ENCODE data around the gene TRIM25. TPM values are rescaled to one million over a fixed set of nuclear protein-coding genes. Genes with fewer than 3 reads are reported as not detected.

Gene TRIM25
- total RNA-seq, 1 donor from 2014 or later = 114 TPM

- DNase-seq (ENCODE audit: low spot score) = no peak
These were observed 17.5 kb downstream of the TRIM25 start for GRCh38 chr17:56896217-56896967.

GRCh38 chr17:56894859-56895455 is 18.9 kb downstream of the TRIM25 start:
- DNase-seq (ENCODE audit: low spot score) = no peak

GRCh38 chr17:56893503-56893902 is 20.3 kb downstream of the TRIM25 start:
- no peak for DNase-seq (ENCODE audit: low spot score)

- DNase-seq (ENCODE audit: low spot score) = no peak
These were observed 21.5 kb downstream of the TRIM25 start for GRCh38 chr17:56892333-56892732.

GRCh38 chr17:56891751-56892150 is 22.1 kb downstream of the TRIM25 start:
- no peak for DNase-seq (ENCODE audit: low spot score)

GRCh38 chr17:56890906-56891674 is 22.8 kb downstream of the TRIM25 start:
- DNase-seq (ENCODE audit: low spot score) = no peak

- DNase-seq (ENCODE audit: low spot score) = no peak
These were observed 23.5 kb downstream of the TRIM25 start for GRCh38 chr17:56890390-56890789.

- DNase-seq (ENCODE audit: low spot score) = no peak
These were observed 26.0 kb downstream of the TRIM25 start for GRCh38 chr17:56887552-56888467.

GRCh38 chr17:56887105-56887504 is 26.7 kb downstream of the TRIM25 start:
- DNase-seq (ENCODE audit: low spot score) = no peak

GRCh38 chr17:56886288-56886731 is 27.5 kb downstream of the TRIM25 start:
- no peak for DNase-seq (ENCODE audit: low spot score)

- no peak for DNase-seq (ENCODE audit: low spot score)
These were observed 28.6 kb downstream of the TRIM25 start for GRCh38 chr17:56885312-56885657.

- DNase-seq (ENCODE audit: low spot score) = no peak
These were observed 29.2 kb downstream of the TRIM25 start for GRCh38 chr17:56884483-56885311.

- DNase-seq (ENCODE audit: low spot score) = no peak
These were observed 30.2 kb downstream of the TRIM25 start for GRCh38 chr17:56883616-56884015.

- no peak for DNase-seq (ENCODE audit: low spot score)
These were observed 32.1 kb downstream of the TRIM25 start for GRCh38 chr17:56881685-56882295.

GRCh38 chr17:56880571-56880970 is 33.3 kb downstream of the TRIM25 start:
- DNase-seq (ENCODE audit: low spot score) = no peak

GRCh38 chr17:56880133-56880532 is 33.7 kb downstream of the TRIM25 start:
- DNase-seq (ENCODE audit: low spot score) = no peak

GRCh38 chr17:56879280-56879679 is 34.6 kb downstream of the TRIM25 start:
- DNase-seq (ENCODE audit: low spot score) = no peak

- no peak for DNase-seq (ENCODE audit: low spot score)
These were observed 37.1 kb downstream of the TRIM25 start for GRCh38 chr17:56876766-56877179.

GRCh38 chr17:56870081-56870651 is 43.7 kb downstream of the TRIM25 start:
- no peak for DNase-seq (ENCODE audit: low spot score)
